ENCODE measurements around the gene CRK.

- TF ChIP-seq POLR2A (IDR thresholded peaks at IDR 0.05) = no peak
- TF ChIP-seq CTCF (IDR thresholded peaks at IDR 0.05) = no peak
- no peak for TF ChIP-seq POLR2AphosphoS5 (IDR thresholded peaks at IDR 0.05)
- no peak for TF ChIP-seq EP300 (IDR thresholded peaks at IDR 0.05)
Observed at GRCh38 chr17:1376061-1376460, 80.0 kb downstream of the CRK start.

All from stomach (tissue), 4 donors.